ENCODE results near the gene P2RY6.

Gene P2RY6, protein sequence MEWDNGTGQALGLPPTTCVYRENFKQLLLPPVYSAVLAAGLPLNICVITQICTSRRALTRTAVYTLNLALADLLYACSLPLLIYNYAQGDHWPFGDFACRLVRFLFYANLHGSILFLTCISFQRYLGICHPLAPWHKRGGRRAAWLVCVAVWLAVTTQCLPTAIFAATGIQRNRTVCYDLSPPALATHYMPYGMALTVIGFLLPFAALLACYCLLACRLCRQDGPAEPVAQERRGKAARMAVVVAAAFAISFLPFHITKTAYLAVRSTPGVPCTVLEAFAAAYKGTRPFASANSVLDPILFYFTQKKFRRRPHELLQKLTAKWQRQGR

DNA sequence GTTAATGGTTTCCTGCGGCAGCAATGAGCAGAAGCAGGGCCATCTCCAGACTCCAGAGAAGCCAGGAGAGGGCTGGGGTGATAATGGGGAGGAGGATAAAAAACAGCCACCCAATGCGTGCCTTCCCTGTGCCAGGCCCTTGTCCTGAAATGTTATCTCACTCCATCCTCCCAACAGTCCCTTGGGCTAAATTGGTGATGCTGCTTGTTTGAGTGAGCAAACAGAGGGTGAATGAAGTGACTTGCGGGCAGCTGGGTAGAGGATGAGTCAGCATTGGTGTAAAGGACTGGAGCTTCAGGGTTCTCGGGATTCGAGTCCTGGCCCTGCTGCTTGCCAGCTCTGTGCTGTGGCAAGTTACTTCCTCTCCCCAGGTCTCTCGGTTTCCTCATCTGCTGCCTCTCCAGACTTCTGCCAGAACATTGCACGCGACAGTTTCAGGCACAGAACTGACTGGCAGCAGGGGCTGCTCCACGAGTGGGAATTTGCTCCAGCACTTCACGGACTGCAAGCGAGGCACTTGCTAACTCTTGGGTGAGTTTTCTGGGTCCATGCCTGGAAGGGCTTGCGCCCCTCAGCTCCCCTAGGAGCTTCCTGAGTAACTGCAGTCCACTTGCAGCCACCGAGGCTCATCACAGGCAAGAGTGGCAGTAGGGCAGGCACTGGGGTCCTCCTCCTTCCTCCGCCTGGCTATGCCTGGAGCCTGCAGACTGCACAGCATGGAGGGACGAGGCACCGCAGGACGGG lies at the start of gene P2RY6:
Gene P2RY6 (plus strand): TSS at position 403 of the 744 bp plus-strand sequence. CDS start 24,181 bp downstream, outside the sequence.
- DNase-seq (ENCODE audit: low read depth) = peak; percentile 98
- H3K4me3 ChIP-seq (ENCODE audit: low read depth, low read length) = peak within 1 kb of the TSS; percentile 70
- TF ChIP-seq POLR2A (IDR thresholded peaks at IDR 0.05; ENCODE audit: extremely low read depth, insufficient read length) = no peak
- TF ChIP-seq MYC (IDR thresholded peaks at IDR 0.05; ENCODE audit: low read depth, low read length) = peak; percentile 52; the same call in 1 of the 2 replicates
- TF ChIP-seq, protein P1, sequence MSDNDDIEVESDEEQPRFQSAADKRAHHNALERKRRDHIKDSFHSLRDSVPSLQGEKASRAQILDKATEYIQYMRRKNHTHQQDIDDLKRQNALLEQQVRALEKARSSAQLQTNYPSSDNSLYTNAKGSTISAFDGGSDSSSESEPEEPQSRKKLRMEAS (IDR thresholded peaks at IDR 0.05; ENCODE audit: low read depth, low read length) = peak; percentile 66
- TF ChIP-seq, protein P2, sequence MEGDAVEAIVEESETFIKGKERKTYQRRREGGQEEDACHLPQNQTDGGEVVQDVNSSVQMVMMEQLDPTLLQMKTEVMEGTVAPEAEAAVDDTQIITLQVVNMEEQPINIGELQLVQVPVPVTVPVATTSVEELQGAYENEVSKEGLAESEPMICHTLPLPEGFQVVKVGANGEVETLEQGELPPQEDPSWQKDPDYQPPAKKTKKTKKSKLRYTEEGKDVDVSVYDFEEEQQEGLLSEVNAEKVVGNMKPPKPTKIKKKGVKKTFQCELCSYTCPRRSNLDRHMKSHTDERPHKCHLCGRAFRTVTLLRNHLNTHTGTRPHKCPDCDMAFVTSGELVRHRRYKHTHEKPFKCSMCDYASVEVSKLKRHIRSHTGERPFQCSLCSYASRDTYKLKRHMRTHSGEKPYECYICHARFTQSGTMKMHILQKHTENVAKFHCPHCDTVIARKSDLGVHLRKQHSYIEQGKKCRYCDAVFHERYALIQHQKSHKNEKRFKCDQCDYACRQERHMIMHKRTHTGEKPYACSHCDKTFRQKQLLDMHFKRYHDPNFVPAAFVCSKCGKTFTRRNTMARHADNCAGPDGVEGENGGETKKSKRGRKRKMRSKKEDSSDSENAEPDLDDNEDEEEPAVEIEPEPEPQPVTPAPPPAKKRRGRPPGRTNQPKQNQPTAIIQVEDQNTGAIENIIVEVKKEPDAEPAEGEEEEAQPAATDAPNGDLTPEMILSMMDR (IDR thresholded peaks at IDR 0.05; ENCODE audit: low read depth, low read length) = peak; percentile 8

DNA sequence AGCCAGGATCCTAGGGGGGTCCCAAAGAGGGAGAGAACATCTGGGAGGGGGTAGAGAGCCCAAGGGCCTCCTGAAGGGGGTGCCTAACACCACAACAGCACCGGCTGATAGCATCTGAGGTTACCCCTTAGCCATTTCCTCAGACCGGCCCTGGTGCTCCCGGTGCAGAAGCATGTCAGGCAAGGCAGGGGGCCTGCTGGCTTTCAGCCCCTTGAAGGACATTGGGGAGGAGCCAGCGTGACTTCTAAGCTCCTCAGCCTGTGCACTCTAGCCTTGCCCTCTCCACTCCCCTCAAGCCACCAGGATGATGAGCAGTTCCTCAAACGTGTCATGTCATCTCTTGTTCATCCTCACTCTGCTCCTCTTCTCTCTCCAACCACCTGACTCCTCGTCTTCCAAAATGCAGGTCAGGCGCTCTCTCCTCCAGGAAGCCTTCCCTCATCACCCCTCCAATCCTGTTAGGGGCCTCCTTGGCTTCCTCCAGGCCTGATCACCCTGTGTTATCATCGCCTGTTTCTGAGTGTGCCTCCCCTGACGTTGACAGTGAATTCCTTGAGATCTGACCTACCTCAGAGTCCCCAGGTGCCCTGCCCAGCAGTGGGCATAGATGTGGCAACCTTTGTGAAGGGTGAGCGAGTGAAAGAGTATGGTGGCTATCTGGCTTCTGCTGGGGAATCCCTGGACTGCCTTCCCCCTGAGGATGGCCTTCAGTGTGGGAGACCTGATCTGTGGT lies 48.0 kb upstream of the P2RY6 start:
- TF ChIP-seq, protein P2 (IDR thresholded peaks at IDR 0.05; ENCODE audit: low read depth, low read length) = no peak
- TF ChIP-seq, protein P1 (IDR thresholded peaks at IDR 0.05; ENCODE audit: low read depth, low read length) = peak; percentile 28; the same call in 1 of the 2 replicates
- DNase-seq (ENCODE audit: low read depth) = peak; percentile 70
- H3K4me3 ChIP-seq (ENCODE audit: low read depth, low read length) = peak overlapping the region; percentile 12

DNA sequence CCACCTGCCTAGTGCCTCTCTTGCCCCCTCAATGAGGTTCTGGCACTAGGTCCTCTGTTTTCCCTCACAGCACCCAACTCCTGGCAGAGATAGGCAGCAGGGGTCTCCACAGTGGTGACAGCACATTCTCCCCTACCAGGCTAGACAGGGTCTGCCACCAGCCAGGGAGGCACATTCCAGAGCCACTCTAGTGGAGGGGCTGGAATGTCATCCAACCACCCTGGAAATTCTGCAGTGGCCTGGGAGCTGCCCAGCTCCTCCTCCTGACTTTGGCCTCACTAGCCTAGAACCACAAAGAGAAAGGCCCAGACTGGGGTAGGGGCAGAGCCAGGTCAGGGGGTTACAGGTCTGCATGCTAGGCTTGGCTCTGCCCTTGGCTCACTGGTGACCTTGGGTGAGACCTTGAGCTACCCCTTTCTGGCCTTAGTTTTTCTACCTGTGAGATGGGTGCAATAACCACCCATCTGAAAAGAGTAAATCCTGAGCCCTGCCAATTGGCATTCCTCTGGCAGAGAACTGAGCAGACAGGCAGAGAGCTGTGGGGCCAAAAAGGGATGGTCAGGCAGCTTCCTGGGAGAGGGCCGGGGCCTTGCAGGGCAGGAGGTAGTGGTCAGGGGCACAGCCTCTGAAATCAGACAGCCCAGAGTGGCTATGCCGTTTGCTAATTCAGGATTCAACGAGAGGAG lies 47.0 kb upstream of the P2RY6 start:
- no peak for TF ChIP-seq POLR2A (IDR thresholded peaks at IDR 0.05; ENCODE audit: extremely low read depth, insufficient read length)
- TF ChIP-seq, protein P1 (IDR thresholded peaks at IDR 0.05; ENCODE audit: low read depth, low read length) = no peak
- TF ChIP-seq MYC (IDR thresholded peaks at IDR 0.05; ENCODE audit: low read depth, low read length) = no peak
- TF ChIP-seq, protein P2 (IDR thresholded peaks at IDR 0.05; ENCODE audit: low read depth, low read length) = no peak
- H3K4me3 ChIP-seq (ENCODE audit: low read depth, low read length) = peak overlapping the region; percentile 7
- DNase-seq (ENCODE audit: low read depth) = no peak

DNA sequence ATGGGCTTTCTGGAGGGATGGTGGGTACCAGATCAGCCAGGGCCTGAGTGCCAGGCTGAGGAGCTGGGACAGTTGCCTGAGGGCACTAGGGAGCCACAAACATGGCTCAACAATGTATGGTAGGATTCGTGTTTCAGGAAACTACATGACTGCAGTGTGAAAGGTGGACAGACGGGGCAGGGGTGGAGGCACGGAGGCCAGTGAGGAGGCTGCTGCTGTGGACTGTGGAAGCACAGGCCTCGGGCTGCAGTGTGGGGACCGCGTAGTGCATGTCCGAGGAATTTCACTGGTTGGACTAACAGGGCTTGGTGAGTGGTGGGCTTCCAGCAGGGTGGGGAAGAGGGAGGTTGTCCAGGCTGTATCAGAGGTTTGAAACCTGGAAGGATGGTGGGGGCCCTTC lies 46.3 kb upstream of the P2RY6 start:
- no peak for TF ChIP-seq POLR2A (IDR thresholded peaks at IDR 0.05; ENCODE audit: extremely low read depth, insufficient read length)
- TF ChIP-seq, protein P1 (IDR thresholded peaks at IDR 0.05; ENCODE audit: low read depth, low read length) = no peak
- TF ChIP-seq, protein P2 (IDR thresholded peaks at IDR 0.05; ENCODE audit: low read depth, low read length) = no peak
- DNase-seq (ENCODE audit: low read depth) = no peak
- no peak overlapping the region for H3K4me3 ChIP-seq (ENCODE audit: low read depth, low read length)

DNA sequence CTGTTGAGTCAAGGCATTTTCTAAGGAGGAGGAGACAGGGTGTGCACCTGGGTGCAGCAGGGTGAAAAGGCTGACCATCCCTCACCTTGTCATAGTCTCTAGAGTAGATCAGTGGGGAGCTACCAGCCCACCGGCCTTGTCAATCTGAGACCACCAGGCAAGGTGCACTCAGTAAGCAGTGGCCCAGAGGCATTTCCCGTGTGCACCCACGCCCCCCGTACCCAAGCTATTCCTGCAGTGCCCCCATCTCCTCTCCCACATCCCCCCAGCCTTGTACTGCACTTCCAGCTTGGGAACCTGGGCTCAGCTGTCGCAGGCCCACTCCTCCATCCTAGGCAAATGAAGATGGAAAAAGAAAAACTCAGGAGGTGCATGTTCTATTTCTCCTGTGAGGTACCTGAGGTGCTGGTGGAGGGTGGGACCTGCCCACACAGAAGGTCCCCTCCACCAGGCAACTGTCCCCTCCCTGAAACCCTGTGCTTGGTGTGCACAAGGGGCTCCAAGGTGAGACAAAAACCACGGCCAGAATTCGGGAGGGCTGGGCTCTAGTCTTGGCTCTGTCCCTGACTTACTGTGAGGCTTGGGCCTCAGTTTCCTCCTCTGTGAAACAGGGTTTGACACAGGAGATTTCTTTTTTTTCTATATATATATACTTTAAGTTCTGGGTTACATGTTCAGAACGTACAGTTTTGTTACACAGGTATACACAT lies 45.7 kb upstream of the P2RY6 start:
- DNase-seq (ENCODE audit: low read depth) = no peak
- no peak overlapping the region for H3K4me3 ChIP-seq (ENCODE audit: low read depth, low read length)
- TF ChIP-seq MYC (IDR thresholded peaks at IDR 0.05; ENCODE audit: low read depth, low read length) = no peak
- TF ChIP-seq, protein P2 (IDR thresholded peaks at IDR 0.05; ENCODE audit: low read depth, low read length) = no peak
